SU-DHL-6 (cell line): ENCODE measurements around the gene EPB41L4A.

Experiments used
- CTCF ChIP-seq: fragments of 200-600 bp; sonication (generic); IDR thresholded peaks from one replicate; pipeline ENCODE4 v1.5.1; 2017; ENCODE audit warnings: antibody characterized with exemption, mild to moderate bottlenecking, low read length, moderate library complexity; ENCODE audit not compliant: insufficient read depth, poor library complexity, severe bottlenecking
- EZH2phosphoT487 ChIP-seq: fragments of 200-600 bp; sonication (generic), shearing (Covaris generic); conservative IDR thresholded peaks from 2 replicates; pipeline ENCODE4 v1.6.1; 2018; ENCODE audit warnings: mild to moderate bottlenecking, antibody characterized with exemption, low read length, moderate library complexity, mixed read lengths

- TF ChIP-seq CTCF (no peak), EZH2phosphoT487 (no peak)
These were observed 46.5 kb downstream of the EPB41L4A start for GRCh38 chr5:112372543-112372942.
